GM12878 (cell line): ENCODE results near the gene ADA.

ENCODE experiments used
- CBFB ChIP-seq: IDR thresholded peaks from 2 replicates; pipeline ENCODE4 v1.6.1; 2016; ENCODE audit warnings: antibody characterized with exemption, low read depth
- CEBPB ChIP-seq, 2 experiments: fragments of 150-350 bp in 1 of 2; IDR thresholded peaks; 2 replicates each; pipeline ENCODE4 v1.6.1; 2012 to 2014; ENCODE audit warnings: low read depth in 2 of 2, low read length in 2 of 2, borderline replicate concordance in 1 of 2, inconsistent platforms in 1 of 2
- EZH2 ChIP-seq: IDR thresholded peaks from 2 replicates; pipeline ENCODE4 v1.6.1; 2012; ENCODE audit warnings: low read depth, mild to moderate bottlenecking, control low read depth, inconsistent platforms, low read length, borderline replicate concordance; ENCODE audit not compliant: control insufficient read depth
- NFYA ChIP-seq: IDR thresholded peaks from 2 replicates; pipeline ENCODE4 v1.6.1; 2011; ENCODE audit warnings: low read depth, mild to moderate bottlenecking, low read length, improper control_type of control experiment, borderline replicate concordance
- NR2C1 ChIP-seq: fragments of 450-650 bp; IDR thresholded peaks from 2 replicates; pipeline ENCODE4 v1.6.1; 2017; ENCODE audit warnings: antibody characterized with exemption, mild to moderate bottlenecking, moderate library complexity
- PAX5 ChIP-seq: IDR thresholded peaks from 2 replicates; pipeline ENCODE4 v1.6.1; 2011; ENCODE audit warnings: low read depth, low read length, borderline replicate concordance
- POLR2A ChIP-seq: IDR thresholded peaks from 2 replicates; pipeline ENCODE4 v1.6.1; 2011; ENCODE audit warnings: low read depth, mild to moderate bottlenecking, low read length
- RBBP5 ChIP-seq: fragments of 200-600 bp; sonication (generic); conservative IDR thresholded peaks from 2 replicates; pipeline ENCODE4 v1.6.1; 2016
- SIN3A ChIP-seq: IDR thresholded peaks from 2 replicates; pipeline ENCODE4 v1.6.1; 2012; ENCODE audit warnings: low read depth, low read length, improper control_type of control experiment
- TF ChIP-seq, protein P1 (sequence below), 3 experiments: IDR thresholded peaks in 2 of 3; conservative IDR thresholded peaks in 1 of 3; 2 replicates each; pipeline ENCODE4 v1.5.1; 2011; ENCODE audit warnings: low read depth in 3 of 3, low read length in 3 of 3, mild to moderate bottlenecking in 3 of 3, control low read depth in 2 of 3, moderate library complexity in 2 of 3, inconsistent platforms in 1 of 3, mixed read lengths in 1 of 3; ENCODE audit not compliant: control insufficient read depth in 2 of 3, insufficient read depth in 1 of 3; ENCODE audit errors: extremely low read depth in 1 of 3
- TF ChIP-seq, protein P2 (sequence below): IDR thresholded peaks from 2 replicates; pipeline ENCODE4 v1.6.1; 2012; ENCODE audit warnings: low read depth, low read length, improper control_type of control experiment
- TF ChIP-seq, protein P3 (sequence below): fragments of 450-650 bp; formaldehyde crosslinking; IDR thresholded peaks from 2 replicates; pipeline ENCODE4 v1.4.0; 2022; ENCODE audit warnings: mild to moderate bottlenecking, moderate library complexity
- TF ChIP-seq, protein P4 (sequence below): IDR thresholded peaks from 2 replicates; pipeline ENCODE4 v1.6.1; 2012; ENCODE audit warnings: mild to moderate bottlenecking, low read depth, low read length

DNA sequence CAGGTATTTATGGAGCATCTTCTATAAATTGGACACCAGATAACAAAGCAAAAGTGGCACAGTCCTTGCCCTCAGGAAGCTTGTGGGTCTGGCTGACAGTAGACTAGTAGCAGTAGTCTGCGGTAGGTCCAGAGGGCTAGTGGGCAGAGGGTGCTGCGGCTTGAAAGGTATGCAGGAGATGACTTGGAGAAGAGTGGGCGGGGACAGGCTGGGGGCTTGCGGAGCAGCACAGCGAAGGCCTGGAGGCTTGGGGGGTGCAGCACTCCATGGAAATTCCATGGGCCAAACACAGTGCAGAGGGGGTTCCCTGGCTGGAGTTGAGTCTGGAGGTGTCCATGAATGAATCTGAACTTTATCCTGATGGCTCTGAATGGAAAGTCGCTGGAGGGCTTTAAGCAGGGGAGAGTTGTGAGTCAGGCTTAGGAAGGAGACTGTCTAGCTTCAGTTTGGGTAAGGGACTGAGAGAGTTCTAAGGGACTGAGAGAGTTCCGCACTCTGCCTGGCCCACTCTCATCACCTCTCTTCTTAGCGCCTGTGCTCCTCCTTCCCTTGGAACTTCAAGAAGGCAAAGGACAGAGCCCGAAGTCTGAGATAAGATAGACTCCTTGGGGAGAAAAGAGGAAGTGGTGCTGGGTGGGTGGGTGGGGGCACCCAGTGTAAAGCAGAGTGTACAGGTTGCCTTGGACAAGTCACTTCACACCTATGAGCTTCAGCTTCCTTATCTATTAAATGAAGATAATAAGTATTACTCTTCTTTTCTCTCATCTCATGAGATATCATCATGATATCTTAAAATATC lies 60.3 kb downstream of the ADA start:
- no peak for TF ChIP-seq CBFB
- no peak for TF ChIP-seq RBBP5
- no peak for TF ChIP-seq SIN3A
- TF ChIP-seq POLR2A: no peak
- TF ChIP-seq, protein P1, sequence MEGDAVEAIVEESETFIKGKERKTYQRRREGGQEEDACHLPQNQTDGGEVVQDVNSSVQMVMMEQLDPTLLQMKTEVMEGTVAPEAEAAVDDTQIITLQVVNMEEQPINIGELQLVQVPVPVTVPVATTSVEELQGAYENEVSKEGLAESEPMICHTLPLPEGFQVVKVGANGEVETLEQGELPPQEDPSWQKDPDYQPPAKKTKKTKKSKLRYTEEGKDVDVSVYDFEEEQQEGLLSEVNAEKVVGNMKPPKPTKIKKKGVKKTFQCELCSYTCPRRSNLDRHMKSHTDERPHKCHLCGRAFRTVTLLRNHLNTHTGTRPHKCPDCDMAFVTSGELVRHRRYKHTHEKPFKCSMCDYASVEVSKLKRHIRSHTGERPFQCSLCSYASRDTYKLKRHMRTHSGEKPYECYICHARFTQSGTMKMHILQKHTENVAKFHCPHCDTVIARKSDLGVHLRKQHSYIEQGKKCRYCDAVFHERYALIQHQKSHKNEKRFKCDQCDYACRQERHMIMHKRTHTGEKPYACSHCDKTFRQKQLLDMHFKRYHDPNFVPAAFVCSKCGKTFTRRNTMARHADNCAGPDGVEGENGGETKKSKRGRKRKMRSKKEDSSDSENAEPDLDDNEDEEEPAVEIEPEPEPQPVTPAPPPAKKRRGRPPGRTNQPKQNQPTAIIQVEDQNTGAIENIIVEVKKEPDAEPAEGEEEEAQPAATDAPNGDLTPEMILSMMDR (IDR thresholded peaks at IDR 0.05 in 2 of 3, conservative IDR thresholded peaks at IDR 0.05 in 1 of 3; ENCODE audit: control insufficient read depth in 2 of 3, extremely low read depth in 1 of 3, insufficient read depth in 1 of 3, low read depth in 3 of 3, low read length in 3 of 3): no peak
- TF ChIP-seq, protein P2, sequence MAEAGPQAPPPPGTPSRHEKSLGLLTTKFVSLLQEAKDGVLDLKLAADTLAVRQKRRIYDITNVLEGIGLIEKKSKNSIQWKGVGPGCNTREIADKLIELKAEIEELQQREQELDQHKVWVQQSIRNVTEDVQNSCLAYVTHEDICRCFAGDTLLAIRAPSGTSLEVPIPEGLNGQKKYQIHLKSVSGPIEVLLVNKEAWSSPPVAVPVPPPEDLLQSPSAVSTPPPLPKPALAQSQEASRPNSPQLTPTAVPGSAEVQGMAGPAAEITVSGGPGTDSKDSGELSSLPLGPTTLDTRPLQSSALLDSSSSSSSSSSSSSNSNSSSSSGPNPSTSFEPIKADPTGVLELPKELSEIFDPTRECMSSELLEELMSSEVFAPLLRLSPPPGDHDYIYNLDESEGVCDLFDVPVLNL: no peak
- no peak for TF ChIP-seq PAX5
- TF ChIP-seq NR2C1: no peak
- TF ChIP-seq, protein P3, sequence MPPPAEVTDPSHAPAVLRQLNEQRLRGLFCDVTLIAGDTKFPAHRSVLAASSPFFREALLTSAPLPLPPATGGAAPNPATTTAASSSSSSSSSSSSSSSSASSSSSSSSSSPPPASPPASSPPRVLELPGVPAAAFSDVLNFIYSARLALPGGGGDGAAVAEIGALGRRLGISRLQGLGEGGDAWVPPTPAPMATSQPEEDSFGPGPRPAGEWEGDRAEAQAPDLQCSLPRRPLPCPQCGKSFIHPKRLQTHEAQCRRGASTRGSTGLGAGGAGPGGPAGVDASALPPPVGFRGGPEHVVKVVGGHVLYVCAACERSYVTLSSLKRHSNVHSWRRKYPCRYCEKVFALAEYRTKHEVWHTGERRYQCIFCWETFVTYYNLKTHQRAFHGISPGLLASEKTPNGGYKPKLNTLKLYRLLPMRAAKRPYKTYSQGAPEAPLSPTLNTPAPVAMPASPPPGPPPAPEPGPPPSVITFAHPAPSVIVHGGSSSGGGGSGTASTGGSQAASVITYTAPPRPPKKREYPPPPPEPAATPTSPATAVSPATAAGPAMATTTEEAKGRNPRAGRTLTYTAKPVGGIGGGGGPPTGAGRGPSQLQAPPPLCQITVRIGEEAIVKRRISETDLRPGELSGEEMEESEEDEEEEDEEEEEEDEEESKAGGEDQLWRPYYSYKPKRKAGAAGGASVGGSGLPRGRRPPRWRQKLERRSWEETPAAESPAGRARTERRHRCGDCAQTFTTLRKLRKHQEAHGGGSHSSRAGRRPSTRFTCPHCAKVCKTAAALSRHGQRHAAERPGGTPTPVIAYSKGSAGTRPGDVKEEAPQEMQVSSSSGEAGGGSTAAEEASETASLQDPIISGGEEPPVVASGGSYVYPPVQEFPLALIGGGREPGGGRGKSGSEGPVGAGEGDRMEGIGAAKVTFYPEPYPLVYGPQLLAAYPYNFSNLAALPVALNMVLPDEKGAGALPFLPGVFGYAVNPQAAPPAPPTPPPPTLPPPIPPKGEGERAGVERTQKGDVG (CRISPR knock-in tag): no peak
- TF ChIP-seq, protein P4, sequence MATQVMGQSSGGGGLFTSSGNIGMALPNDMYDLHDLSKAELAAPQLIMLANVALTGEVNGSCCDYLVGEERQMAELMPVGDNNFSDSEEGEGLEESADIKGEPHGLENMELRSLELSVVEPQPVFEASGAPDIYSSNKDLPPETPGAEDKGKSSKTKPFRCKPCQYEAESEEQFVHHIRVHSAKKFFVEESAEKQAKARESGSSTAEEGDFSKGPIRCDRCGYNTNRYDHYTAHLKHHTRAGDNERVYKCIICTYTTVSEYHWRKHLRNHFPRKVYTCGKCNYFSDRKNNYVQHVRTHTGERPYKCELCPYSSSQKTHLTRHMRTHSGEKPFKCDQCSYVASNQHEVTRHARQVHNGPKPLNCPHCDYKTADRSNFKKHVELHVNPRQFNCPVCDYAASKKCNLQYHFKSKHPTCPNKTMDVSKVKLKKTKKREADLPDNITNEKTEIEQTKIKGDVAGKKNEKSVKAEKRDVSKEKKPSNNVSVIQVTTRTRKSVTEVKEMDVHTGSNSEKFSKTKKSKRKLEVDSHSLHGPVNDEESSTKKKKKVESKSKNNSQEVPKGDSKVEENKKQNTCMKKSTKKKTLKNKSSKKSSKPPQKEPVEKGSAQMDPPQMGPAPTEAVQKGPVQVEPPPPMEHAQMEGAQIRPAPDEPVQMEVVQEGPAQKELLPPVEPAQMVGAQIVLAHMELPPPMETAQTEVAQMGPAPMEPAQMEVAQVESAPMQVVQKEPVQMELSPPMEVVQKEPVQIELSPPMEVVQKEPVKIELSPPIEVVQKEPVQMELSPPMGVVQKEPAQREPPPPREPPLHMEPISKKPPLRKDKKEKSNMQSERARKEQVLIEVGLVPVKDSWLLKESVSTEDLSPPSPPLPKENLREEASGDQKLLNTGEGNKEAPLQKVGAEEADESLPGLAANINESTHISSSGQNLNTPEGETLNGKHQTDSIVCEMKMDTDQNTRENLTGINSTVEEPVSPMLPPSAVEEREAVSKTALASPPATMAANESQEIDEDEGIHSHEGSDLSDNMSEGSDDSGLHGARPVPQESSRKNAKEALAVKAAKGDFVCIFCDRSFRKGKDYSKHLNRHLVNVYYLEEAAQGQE: no peak
- TF ChIP-seq NFYA: no peak
- TF ChIP-seq CEBPB (IDR thresholded peaks at IDR 0.05; ENCODE audit: borderline replicate concordance in 1 of 2, low read depth in 2 of 2, low read length in 2 of 2): no peak
- TF ChIP-seq EZH2: no peak
